Large intestine (tissue), 3 donors: ENCODE data around the gene DOK7. TPM values are rescaled to one million over a fixed set of nuclear protein-coding genes. Genes with fewer than 3 reads are reported as not detected.

Experiments used
- DNase-seq, 2 donors: peaks; one replicate each; pipeline versions ENCODE4 v3.0.0 to v3.0.0-alpha.2; 2013
- H3K27ac ChIP-seq: one replicate; pipeline ENCODE4 v1.5.1; 2013; ENCODE audit warnings: low read length
- H3K27me3 ChIP-seq: 2 replicates; pipeline ENCODE4 v1.6.1; 2013; ENCODE audit warnings: low read length; ENCODE audit not compliant: control insufficient read depth, insufficient read depth
- H3K36me3 ChIP-seq: 2 replicates; pipeline ENCODE4 v1.6.1; 2013; ENCODE audit warnings: low read length; ENCODE audit not compliant: control insufficient read depth, insufficient read depth
- H3K4me1 ChIP-seq: one replicate; pipeline ENCODE4 v1.6.1; 2013; ENCODE audit warnings: low read length; ENCODE audit not compliant: control insufficient read depth, insufficient read depth
- H3K4me3 ChIP-seq: one replicate; pipeline ENCODE4 v1.5.1; 2013; ENCODE audit warnings: low read length
- H3K9me3 ChIP-seq: one replicate; pipeline ENCODE4 v1.6.1; 2013; ENCODE audit warnings: mild to moderate bottlenecking, low read depth, low read length, moderate library complexity; ENCODE audit not compliant: control insufficient read depth
- WGBS: methylation state at CpG from one replicate; pipeline ENCODE4 v1.1.5; 2013; ENCODE audit warnings: low lambda C conversion rate; ENCODE audit not compliant: insufficient coverage; 5-methylcytosine and 5-hydroxymethylcytosine counted together
- polyA plus RNA-seq: library from polyadenylated mRNA; unstranded; fragments of 120-200 nt; gene quantifications from one replicate; pipeline ENCODE4 v1.2.1, GENCODE V29; 2013

DOK7 gene
- polyA plus RNA-seq, 1 donor, result 8.5 TPM

DNA sequence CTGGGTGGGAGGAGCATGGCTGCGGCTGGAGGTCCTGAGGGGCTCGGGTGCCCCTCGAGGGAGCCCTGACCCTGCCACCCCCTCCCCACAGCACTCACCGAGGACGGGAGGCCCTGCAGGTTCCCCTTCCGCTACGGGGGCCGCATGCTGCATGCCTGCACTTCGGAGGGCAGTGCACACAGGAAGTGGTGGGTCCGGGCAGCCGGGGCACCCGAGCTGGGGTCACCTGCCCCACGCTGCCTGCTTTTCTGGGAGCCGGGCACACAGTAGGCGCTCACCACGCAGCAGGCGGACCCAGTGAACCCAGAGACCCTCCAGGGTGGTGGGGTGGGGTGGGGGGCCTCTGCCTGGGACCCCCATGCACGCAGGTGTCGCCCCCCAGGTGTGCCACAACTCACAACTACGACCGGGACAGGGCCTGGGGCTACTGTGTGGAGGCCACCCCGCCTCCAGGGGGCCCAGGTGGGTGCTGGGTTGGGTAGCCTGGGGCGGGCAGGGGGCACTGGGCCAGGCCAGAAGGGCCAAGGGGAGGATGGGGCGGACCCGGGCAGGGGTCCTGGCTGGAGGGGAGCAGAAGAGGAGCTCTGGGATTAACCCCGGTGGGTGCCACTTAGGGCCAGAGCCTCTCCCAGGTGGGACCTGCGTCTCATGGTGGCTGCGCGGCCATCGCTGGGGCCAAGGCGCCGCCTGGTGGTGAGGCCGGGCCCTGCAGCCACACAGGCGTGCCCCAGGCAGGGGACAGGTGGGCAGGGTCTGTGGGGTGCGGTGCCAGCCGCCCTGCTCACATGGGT, 20.0 kb upstream of the DOK7 start:
- Histone ChIP-seq H3K9me3 (peaks cover 6% of the 10 kb centered on the region), H3K27ac (no peak overlapping the region), H3K4me1 (no peaks in the 10 kb centered on the region), H3K4me3 (no peak overlapping the region), H3K27me3 (no peaks in the 10 kb centered on the region), H3K36me3 (no peaks in the 10 kb centered on the region)
- no CpG with 5 or more reads among the region's 36 CpGs for WGBS
- peak in 1 of 2 donors; percentile 25 for DNase-seq

DNA sequence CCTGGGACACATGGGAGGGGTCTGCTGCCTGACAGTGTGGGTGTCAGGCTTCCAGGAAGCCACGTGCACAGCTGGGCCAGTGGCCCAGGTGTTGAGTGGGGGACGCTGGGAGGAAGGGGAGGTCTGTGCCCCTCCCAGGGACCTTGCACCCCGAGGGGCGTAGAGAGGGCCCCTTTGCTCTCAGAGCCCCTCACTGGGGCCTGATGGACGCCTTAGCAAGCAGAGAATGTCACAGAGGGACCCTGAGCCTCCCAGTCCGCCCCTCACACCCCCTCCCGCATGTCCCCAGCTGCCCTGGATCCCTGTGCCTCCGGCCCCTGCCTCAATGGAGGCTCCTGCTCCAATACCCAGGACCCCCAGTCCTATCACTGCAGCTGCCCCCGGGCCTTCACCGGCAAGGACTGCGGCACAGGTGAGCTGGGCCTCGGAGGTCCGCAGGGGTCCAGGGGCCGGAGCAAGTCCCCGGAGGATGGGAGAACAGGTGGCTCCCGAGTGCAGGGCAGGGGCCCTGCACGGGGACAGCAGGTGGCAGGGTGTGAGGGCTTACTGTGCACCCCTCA, 19.3 kb upstream of the DOK7 start:
- peaks cover 6% of the 10 kb centered on the region for H3K9me3 ChIP-seq
- DNase-seq, result no peak
- no peaks in the 10 kb centered on the region for H3K36me3 ChIP-seq
- WGBS, result no CpG with 5 or more reads among the region's 17 CpGs
- H3K27ac ChIP-seq, result no peak overlapping the region
- no peaks in the 10 kb centered on the region for H3K4me1 ChIP-seq
- H3K4me3 ChIP-seq, result no peak overlapping the region
- no peaks in the 10 kb centered on the region for H3K27me3 ChIP-seq

DNA sequence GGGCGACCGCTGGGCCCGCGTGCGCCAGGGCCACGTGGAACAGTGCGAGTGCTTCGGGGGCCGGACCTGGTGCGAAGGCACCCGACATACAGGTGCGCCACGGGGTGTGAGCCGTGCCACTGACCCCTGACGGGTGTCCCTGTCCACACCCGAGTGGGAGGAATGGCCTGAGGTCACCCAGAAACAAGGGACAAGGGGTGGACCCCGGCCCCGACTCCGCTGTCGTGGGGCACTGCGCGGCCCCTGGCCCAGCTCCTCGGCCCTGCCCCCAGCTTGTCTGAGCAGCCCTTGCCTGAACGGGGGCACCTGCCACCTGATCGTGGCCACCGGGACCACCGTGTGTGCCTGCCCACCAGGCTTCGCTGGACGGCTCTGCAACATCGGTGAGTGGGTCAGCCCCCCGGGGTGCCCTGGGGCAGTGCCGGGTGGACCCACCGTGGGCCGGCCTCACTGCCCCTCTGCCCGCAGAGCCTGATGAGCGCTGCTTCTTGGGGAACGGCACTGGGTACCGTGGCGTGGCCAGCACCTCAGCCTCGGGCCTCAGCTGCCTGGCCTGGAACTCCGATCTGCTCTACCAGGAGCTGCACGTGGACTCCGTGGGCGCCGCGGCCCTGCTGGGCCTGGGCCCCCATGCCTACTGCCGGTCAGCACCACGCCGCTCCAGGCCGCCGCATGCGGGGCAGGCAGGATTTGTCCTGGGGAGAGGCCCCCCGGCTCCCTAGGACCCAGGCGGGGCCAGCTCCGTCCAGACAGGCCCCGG, 18.6 kb upstream of the DOK7 start:
- peaks cover 8% of the 10 kb centered on the region for H3K9me3 ChIP-seq
- H3K27me3 ChIP-seq, result no peaks in the 10 kb centered on the region
- no peaks in the 10 kb centered on the region for H3K36me3 ChIP-seq
- no peaks in the 10 kb centered on the region for H3K4me1 ChIP-seq
- DNase-seq, result no peak
- H3K4me3 ChIP-seq, result no peak overlapping the region
- 80% methylated on average over 2 of the region's 56 CpGs for WGBS
- no peak overlapping the region for H3K27ac ChIP-seq

DNA sequence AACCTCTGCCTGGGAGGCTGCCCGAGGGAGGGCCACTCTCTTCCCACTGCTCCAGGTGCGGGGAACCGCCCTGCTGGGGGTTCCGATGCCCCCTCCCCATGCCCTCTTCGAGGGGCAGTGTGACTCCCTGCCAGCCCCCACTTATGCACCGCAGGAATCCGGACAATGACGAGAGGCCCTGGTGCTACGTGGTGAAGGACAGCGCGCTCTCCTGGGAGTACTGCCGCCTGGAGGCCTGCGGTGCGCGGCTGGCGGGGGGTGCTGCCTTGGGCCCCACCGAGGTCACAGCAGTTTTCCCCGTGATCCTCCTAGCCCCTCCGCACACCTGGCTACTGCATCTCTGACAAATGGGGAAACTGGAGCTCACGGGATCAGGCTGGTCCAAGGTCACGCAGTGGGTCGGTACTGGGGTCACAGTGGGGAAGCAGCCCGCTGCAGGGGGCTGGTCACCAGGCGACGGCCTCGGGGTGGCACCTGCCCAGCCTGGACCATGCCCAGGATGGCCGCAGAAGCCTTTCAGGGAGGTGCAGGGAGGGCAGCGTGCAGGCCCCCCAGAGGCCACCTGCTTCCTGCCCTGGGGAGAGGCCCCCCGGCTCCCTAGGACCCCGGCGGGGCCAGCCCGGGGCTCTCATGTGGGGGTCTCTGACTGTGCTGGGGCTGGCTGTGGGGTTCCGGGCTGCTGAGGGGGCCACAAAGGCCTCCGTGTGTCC, 17.8 kb upstream of the DOK7 start:
- H3K9me3 ChIP-seq, result peaks cover 12% of the 10 kb centered on the region
- H3K4me1 ChIP-seq, result no peaks in the 10 kb centered on the region
- no peak for DNase-seq
- WGBS, result no CpG with 5 or more reads among the region's 34 CpGs
- no peak overlapping the region for H3K27ac ChIP-seq
- no peaks in the 10 kb centered on the region for H3K27me3 ChIP-seq
- H3K36me3 ChIP-seq, result no peaks in the 10 kb centered on the region
- no peak overlapping the region for H3K4me3 ChIP-seq

DNA sequence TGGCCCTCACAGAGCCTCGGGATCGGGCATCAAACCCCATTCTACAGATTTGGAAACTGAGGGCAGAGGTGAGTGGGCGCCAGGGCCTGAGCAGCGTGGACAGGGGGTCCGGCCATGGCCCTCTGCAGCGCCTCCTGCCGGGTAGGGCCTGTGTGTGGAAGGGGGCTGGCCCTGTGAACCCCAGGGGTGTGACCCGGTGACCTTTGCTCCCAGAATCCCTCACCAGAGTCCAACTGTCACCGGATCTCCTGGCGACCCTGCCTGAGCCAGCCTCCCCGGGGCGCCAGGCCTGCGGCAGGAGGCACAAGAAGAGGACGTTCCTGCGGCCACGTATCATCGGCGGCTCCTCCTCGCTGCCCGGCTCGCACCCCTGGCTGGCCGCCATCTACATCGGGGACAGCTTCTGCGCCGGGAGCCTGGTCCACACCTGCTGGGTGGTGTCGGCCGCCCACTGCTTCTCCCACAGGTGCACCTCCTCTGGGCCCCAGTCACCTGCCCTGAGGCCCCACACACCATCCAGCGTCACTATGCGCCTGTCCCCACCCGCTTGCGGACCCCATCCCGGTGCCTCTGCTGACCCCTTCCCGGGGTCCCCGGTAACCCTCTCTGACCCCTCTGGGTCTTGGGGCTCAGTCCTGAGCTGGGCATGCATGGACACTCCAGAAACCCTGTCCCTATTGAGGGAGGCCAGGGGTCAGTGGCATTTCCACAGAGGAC, 17.1 kb upstream of the DOK7 start:
- WGBS, result no CpG with 5 or more reads among the region's 34 CpGs
- Histone ChIP-seq H3K4me1 (no peaks in the 10 kb centered on the region), H3K27me3 (no peaks in the 10 kb centered on the region), H3K36me3 (no peaks in the 10 kb centered on the region), H3K4me3 (no peak overlapping the region), H3K27ac (no peak overlapping the region), H3K9me3 (peaks cover 12% of the 10 kb centered on the region)
- DNase-seq, result no peak

DNA sequence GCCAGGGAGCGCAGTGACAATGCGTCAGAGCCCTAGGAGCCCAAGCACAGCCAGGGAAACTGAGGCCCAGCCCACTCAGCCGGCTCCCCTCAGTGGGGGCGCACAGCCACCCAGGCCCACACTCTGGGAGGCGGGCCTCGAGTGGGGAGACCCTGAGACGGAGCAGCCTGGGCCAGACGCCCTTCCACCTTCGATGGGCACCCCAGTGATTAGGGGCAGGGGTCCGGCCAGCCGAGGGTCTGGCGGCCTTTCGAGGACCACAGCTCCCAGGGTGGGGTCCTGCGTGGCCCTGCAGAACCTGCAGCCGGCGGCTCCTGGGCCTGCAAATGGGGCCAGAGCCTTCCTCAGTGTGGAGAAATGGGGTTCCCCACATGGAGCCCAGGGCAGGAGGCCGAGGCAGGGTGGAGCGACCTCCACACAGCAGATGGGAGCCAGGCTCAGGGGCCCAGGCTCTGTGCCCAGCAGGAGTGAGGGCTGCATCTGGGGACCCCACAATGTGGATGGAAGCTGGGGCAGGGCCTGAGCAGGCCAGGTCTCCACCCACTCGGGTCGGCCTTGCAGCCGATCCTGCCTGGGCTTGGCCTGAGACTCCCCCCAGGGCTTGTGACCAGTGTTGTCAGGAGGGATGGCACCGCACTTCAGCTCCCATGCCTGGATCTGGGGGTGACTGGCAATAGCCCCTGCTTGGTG, 16.3 kb upstream of the DOK7 start:
- H3K27ac ChIP-seq, result no peak overlapping the region
- WGBS, result no CpG with 5 or more reads among the region's 22 CpGs
- H3K27me3 ChIP-seq, result no peaks in the 10 kb centered on the region
- H3K36me3 ChIP-seq, result no peaks in the 10 kb centered on the region
- H3K4me1 ChIP-seq, result peaks cover under 1% of the 10 kb centered on the region
- H3K4me3 ChIP-seq, result no peak overlapping the region
- DNase-seq, result no peak
- peaks cover 12% of the 10 kb centered on the region for H3K9me3 ChIP-seq

DNA sequence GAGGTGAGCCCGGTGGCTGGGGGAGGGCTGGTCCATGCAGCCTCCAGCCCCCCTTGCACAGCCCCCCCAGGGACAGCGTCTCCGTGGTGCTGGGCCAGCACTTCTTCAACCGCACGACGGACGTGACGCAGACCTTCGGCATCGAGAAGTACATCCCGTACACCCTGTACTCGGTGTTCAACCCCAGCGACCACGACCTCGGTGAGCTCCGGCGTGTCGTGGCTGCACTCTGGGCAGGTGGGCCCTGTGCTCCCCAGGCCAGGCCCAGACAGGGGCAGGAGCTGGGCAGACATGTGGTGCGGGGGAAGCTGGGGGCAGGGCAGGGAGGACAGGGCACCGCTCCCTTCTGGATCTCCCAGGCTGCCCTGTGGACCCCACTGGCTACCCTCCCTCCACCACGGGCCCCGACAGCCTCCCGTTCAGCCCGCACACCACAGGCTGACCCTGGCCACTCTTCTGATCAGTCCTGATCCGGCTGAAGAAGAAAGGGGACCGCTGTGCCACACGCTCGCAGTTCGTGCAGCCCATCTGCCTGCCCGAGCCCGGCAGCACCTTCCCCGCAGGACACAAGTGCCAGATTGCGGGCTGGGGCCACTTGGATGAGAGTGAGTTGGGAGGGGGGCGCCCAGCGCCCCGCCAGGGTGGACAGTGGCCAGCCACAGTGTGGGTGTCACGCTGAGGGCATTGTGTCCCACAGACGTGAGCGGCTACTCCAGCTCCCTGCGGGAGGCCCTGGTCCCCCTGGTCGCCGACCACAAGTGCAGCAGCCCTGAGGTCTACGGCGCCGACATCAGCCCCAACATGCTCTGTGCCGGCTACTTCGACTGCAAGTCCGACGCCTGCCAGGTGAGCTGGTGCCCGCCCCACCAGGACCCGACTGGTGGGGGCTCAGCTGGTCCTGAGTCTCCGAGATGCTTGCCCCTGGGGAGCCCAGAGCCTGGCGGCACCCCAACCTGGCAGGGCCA, 15.4 kb upstream of the DOK7 start:
- WGBS, result no CpG with 5 or more reads among the region's 53 CpGs
- H3K4me3 ChIP-seq, result no peak overlapping the region
- peaks cover 12% of the 10 kb centered on the region for H3K9me3 ChIP-seq
- no peaks in the 10 kb centered on the region for H3K27me3 ChIP-seq
- DNase-seq, result no peak
- no peak overlapping the region for H3K27ac ChIP-seq
- no peaks in the 10 kb centered on the region for H3K36me3 ChIP-seq
- peaks cover 6% of the 10 kb centered on the region for H3K4me1 ChIP-seq

DNA sequence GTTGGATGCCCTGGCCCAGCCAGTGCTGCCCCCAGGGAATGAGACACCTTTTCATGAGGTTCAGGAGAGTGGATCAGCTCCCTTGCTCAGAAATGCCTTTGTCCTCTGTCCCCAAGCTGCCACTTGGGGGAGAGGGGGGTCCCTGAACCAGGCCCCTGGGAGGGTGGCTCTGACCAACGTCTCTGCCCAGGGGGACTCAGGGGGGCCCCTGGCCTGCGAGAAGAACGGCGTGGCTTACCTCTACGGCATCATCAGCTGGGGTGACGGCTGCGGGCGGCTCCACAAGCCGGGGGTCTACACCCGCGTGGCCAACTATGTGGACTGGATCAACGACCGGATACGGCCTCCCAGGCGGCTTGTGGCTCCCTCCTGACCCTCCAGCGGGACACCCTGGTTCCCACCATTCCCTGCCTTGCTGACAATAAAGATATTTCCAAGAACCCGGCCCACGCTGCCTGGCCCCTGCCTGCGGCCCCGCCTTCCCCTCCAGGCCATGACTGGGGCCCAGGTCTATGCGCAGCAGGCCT, 14.0 kb upstream of the DOK7 start:
- WGBS, result no CpG with 5 or more reads among the region's 21 CpGs
- no peak for DNase-seq

More for the DNA sequence above, 14.0 kb upstream of the DOK7 start:
- H3K36me3 ChIP-seq, result no peaks in the 10 kb centered on the region
- H3K27ac ChIP-seq, result no peak overlapping the region
- peaks cover 6% of the 10 kb centered on the region for H3K4me1 ChIP-seq
- H3K9me3 ChIP-seq, result peaks cover 12% of the 10 kb centered on the region
- no peak overlapping the region for H3K4me3 ChIP-seq
- no peaks in the 10 kb centered on the region for H3K27me3 ChIP-seq
